ENCODE data around the gene CAPN9.
"Not testable (repeated sequence)": the region's sequence is repeated elsewhere in the genome, so short reads cannot be mapped to it uniquely, and the experiment has no call there.

The CAPN9 gene

GRCh38 chr1:230749635-230750034 lies 2.4 kb downstream of the CAPN9 start:
- no peak for DNase-seq

- no peak for DNase-seq
Observed at GRCh38 chr1:230750576-230750975, 3.4 kb downstream of the CAPN9 start.

GRCh38 chr1:230750986-230751625 lies 3.9 kb downstream of the CAPN9 start:
- DNase-seq, result no peak

GRCh38 chr1:230752407-230752806 lies 5.2 kb downstream of the CAPN9 start:
- no peak for DNase-seq

GRCh38 chr1:230753191-230753585 lies 6.0 kb downstream of the CAPN9 start:
- DNase-seq, result no peak

- DNase-seq, result peak in 1 of 2 donors; percentile 33
Observed at GRCh38 chr1:230753586-230754251, 6.5 kb downstream of the CAPN9 start.

- DNase-seq, result no peak
Observed at GRCh38 chr1:230754796-230755195, 7.6 kb downstream of the CAPN9 start.

- DNase-seq, result no peak
Observed at GRCh38 chr1:230757856-230758708, 10.9 kb downstream of the CAPN9 start.

- DNase-seq, result no peak
Observed at GRCh38 chr1:230758709-230759368, 11.7 kb downstream of the CAPN9 start.

GRCh38 chr1:230759369-230760065 lies 12.3 kb downstream of the CAPN9 start:
- DNase-seq, result no peak

- DNase-seq, result no peak
Observed at GRCh38 chr1:230760360-230760827, 13.2 kb downstream of the CAPN9 start.

GRCh38 chr1:230761443-230762167 lies 14.4 kb downstream of the CAPN9 start:
- DNase-seq, result no peak

- DNase-seq, result no peak
Observed at GRCh38 chr1:230763927-230764591, 16.9 kb downstream of the CAPN9 start.

GRCh38 chr1:230766318-230766717 lies 19.1 kb downstream of the CAPN9 start:
- DNase-seq, result no peak

GRCh38 chr1:230767859-230768612 lies 20.8 kb downstream of the CAPN9 start:
- not testable (repeated sequence) for DNase-seq

- DNase-seq, result no peak
Observed at GRCh38 chr1:230768903-230769570, 21.8 kb downstream of the CAPN9 start.

GRCh38 chr1:230770317-230770716 lies 23.1 kb downstream of the CAPN9 start:
- DNase-seq, result no peak

GRCh38 chr1:230771773-230772354 lies 24.7 kb downstream of the CAPN9 start:
- DNase-seq, result no peak
